Fibroblast of pulmonary artery (primary cell): Measurements from ENCODE around the gene TIAL1.
A peak's percentile ranks its signal among the peaks of the same experiment; 100 is the strongest.
"Not testable (repeated sequence)": the region's sequence is repeated elsewhere in the genome, so short reads cannot be mapped to it uniquely, and the experiment has no call there.

Experiments
- DNase-seq: peaks from one replicate; pipeline ENCODE4 v3.0.0-alpha.2; 2010; ENCODE audit warnings: low read depth
- H3K4me3 ChIP-seq: replicated peaks from 2 replicates; pipeline ENCODE4 v1.5.1; 2011; ENCODE audit warnings: low read depth, mild to moderate bottlenecking, control low read depth, low read length, moderate library complexity
- CTCF ChIP-seq: IDR thresholded peaks from 2 replicates; pipeline ENCODE4 v1.5.1; 2011; ENCODE audit warnings: mild to moderate bottlenecking, control low read depth, low read length, inconsistent platforms; ENCODE audit errors: missing control alignments

Gene TIAL1

GRCh38 chr10:119575506-119575905 is 21.3 kb downstream of the TIAL1 start:
- no peak overlapping the region for H3K4me3 ChIP-seq
- DNase-seq, result peak; percentile 50
- no peak for TF ChIP-seq CTCF

- no peak overlapping the region for H3K4me3 ChIP-seq
- TF ChIP-seq CTCF, result no peak
- DNase-seq, result no peak
Observed at GRCh38 chr10:119567978-119568377, 28.8 kb downstream of the TIAL1 start.

- TF ChIP-seq CTCF, result no peak
- no peak overlapping the region for H3K4me3 ChIP-seq
- DNase-seq, result no peak
Observed at GRCh38 chr10:119562097-119562496, 34.7 kb downstream of the TIAL1 start.

- not testable (repeated sequence) for DNase-seq, H3K4me3 ChIP-seq
Observed at GRCh38 chr10:119559511-119559910, 37.3 kb downstream of the TIAL1 start.

- not testable (repeated sequence) for DNase-seq, H3K4me3 ChIP-seq
Observed at GRCh38 chr10:119556081-119556480, 40.7 kb downstream of the TIAL1 start.

GRCh38 chr10:119555178-119555784 is 41.5 kb downstream of the TIAL1 start:
- no peak for DNase-seq
- TF ChIP-seq CTCF, result no peak
- H3K4me3 ChIP-seq, result no peak overlapping the region

- no peak overlapping the region for H3K4me3 ChIP-seq
- TF ChIP-seq CTCF, result no peak
- no peak for DNase-seq
Observed at GRCh38 chr10:119550827-119551226, 45.9 kb downstream of the TIAL1 start.

GRCh38 chr10:119549247-119549999 is 47.3 kb downstream of the TIAL1 start:
- no peak for DNase-seq
- TF ChIP-seq CTCF, result no peak
- no peak overlapping the region for H3K4me3 ChIP-seq
